ENCODE measurements around the gene TRABD2B.
"Not testable (repeated sequence)": the region's sequence is repeated elsewhere in the genome, so short reads cannot be mapped to it uniquely, and the experiment has no call there.

Gene TRABD2B

GRCh38 chr1:47963568-47964358 is 33.4 kb downstream of the TRABD2B start:
- no peak for DNase-seq

DNA sequence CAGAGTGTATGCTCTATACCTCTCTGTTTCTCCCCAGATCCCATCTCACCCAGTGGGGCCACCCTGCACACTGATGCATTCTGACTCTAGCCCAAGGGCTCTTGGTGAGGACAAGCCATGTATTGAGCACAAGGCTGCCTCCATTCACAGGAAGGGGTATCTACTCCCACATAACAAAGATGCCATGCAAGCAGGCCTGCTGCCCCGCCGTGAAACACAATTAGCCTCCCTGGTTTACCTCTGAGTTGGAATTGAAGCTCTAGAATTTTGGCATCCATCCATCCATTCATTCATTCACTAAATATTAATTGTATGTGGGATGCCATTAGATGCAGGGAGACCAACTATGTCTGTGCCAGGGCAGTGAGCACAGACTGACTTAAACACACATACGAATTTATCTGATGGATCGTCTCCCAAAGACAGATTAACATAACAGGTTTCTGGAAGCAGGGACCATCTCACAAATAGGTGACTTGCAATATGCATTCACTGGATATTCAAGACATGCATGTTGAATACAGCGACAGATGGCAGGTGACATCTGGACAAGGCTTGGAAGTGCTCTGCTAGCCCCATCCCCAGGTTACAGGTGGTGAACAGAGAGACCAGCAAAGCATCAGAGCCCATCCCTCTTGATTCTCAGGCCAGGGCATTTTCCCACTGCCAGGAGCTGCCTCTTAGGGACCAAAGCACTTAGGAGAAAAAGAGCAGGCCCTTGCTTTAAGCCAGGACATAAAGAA is 34.3 kb downstream of the TRABD2B start:
- DNase-seq = no peak

GRCh38 chr1:47961835-47962234 is 35.4 kb downstream of the TRABD2B start:
- DNase-seq = not testable (repeated sequence)

DNA sequence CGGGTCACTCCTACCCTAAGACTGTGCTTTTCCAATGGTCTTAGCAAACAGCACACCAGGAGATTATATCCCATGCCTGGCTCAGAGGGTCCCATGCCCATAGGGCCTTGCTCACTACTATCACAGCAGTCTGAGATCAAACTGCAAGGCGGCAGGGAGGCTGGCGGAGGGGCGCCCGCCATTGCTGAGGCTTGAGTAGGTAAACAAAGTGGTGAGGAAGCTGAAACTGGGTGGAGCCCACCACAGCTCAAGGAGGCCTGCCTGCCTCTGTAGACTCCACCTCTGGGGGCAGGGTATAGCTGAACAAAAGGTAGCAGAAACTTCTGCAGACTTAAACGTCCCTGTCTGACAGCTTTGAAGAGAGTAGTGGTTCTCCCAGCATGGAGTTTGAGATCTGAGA is 40.7 kb downstream of the TRABD2B start:
- not testable (repeated sequence) for DNase-seq

DNA sequence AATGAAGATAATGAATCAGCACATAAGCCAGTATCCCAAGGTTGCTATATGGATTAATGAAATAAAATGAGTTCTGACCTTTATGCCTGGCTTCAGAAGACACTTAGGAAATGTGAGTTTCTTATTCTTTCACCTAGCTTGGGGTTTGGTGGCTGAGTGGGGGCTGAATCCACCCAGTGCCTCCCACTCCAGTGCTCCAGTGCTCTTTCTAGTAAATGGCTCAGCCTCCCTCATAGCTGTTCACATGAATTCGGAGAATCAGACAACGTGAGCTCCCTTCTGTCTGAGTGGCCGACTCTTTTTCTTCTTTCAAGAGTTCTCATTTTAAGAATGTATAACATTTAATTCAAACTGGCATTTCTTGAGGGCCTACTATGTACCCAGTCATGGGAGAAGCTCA is 43.5 kb downstream of the TRABD2B start:
- DNase-seq = no peak

DNA sequence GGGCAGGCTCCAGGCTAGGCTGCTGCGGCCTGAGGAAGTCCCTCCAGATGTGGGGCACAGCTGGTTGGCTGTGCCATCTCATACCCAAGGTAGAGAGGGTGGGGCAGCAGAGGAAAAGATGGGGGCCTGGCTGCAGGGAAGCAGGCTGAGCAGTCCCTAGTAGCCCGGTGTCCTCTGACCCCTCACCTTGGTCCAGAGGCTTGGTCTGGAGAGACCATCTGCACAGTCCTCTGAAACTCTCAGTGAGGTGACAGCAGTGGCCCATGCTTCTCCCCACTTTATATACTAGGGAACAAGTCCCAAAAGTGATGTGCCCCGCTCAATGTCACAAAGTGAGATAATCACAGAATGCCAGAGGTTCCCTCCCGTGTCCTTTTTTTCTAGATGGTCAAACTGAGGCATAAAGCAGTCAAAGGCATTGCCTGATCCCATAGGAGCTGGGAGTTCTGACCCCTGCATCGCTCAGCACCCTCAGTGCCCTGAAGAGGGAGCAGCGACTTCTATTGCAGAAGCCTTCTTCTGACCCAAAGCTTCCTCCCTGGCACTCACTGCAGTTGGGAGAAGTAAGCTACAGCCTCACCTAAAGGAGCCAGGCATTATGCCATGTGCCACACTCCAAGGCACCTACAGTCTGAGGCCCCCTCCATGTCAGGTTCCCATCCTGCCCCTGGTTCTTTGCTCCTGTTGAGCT is 45.5 kb downstream of the TRABD2B start:
- no peak for DNase-seq

GRCh38 chr1:47951026-47951425 is 46.2 kb downstream of the TRABD2B start:
- DNase-seq = no peak

- DNase-seq = no peak
These were observed 46.7 kb downstream of the TRABD2B start for GRCh38 chr1:47950471-47950870.

- DNase-seq = no peak
These were observed 49.1 kb downstream of the TRABD2B start for GRCh38 chr1:47948126-47948525.

- DNase-seq = no peak
These were observed 49.7 kb downstream of the TRABD2B start for GRCh38 chr1:47947531-47947930.

- DNase-seq = no peak
These were observed 52.6 kb downstream of the TRABD2B start for GRCh38 chr1:47944561-47944960.

- no peak for DNase-seq
These were observed 55.0 kb downstream of the TRABD2B start for GRCh38 chr1:47942240-47942629.

GRCh38 chr1:47941609-47942239 is 55.5 kb downstream of the TRABD2B start:
- no peak for DNase-seq

DNA sequence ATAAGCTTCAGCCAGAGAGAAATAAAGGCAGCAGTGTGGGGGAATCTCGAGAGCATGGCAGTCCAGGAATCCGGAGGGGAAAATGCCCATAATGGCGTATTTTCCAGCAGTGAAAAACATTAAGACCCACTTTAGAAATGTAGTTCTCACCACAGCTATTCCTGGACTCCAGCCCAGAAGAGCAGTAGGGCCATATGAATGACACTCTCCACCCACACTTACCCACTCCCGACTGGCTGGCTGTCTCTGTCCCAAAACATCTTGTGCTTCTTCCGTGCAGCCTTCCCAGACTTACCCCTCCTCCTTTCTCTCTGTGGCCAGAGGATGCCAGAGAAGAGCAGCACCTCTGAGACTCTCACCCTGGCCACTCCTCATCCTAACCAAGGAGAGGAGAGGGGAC is 56.4 kb downstream of the TRABD2B start:
- no peak for DNase-seq

DNA sequence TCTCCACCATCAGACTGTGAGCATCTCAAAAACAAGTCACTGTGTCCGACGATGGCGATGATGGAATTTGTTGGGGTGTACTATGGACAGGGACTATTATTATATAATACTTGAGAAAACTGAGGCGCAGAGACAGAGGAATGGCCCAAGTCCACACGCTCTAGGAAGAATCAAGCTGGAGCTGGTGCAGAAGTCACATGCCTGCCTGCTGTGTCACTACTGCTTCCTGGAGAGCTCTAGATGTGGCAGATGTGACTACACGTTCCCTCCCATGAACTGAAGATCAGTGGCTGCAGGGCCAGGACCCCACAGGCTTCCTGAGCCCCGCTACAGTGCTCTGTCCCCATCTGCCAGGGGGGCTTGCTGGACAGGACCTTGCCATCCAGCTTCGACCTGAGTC is 56.9 kb downstream of the TRABD2B start:
- DNase-seq = no peak

GRCh38 chr1:47938520-47938919 is 58.7 kb downstream of the TRABD2B start:
- DNase-seq = no peak

- DNase-seq = no peak
These were observed 59.5 kb downstream of the TRABD2B start for GRCh38 chr1:47937586-47938254.

- DNase-seq = no peak
These were observed 60.2 kb downstream of the TRABD2B start for GRCh38 chr1:47936916-47937551.

DNA sequence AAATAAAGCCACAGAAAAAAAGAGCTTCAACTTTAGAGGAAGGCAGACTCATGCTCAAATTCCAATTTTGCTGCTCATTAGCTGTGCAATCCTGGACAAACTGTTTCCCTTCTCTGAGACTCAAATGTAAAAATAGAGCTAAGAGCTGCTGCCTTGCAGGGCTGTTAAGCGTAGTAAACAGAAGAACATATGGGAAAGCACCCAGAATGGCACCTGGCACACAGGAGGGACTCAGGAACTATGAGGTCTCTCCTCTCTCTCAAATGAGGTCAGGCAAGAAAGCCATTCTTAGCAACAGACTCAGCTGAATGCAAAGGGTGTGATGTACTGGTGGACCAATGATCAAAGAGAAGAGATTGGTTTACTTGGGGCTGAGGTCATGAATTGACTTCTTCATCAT is 61.3 kb downstream of the TRABD2B start:
- DNase-seq = no peak

GRCh38 chr1:47935163-47935562 is 62.0 kb downstream of the TRABD2B start:
- no peak for DNase-seq

DNA sequence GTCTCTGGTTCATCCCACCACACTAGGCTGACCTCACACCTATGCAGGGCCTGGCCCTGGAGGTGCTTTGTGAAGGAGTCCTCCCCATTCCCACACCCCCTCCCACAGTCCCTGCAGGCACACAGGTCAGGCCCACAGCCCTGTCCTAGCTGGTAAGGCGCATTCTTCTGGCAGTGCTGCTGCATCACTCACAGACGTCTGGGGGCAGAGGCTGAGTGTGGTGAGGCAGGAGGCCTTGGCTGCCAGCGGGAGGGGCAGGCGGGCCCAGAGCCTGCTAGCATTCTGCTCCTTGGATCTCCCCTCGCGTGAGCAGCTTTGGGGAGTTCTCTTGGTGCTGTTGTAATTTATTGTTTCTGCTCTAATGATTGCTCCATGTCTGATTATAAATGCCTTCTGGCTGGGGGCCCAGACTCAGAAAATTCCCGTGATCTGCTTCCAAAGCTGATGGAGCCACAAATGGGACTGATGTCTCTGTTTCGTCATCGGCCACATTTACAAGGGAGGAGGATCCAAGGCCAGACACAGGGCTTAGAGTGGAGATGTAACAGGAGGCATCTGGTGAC is 62.9 kb downstream of the TRABD2B start:
- DNase-seq = no peak

DNA sequence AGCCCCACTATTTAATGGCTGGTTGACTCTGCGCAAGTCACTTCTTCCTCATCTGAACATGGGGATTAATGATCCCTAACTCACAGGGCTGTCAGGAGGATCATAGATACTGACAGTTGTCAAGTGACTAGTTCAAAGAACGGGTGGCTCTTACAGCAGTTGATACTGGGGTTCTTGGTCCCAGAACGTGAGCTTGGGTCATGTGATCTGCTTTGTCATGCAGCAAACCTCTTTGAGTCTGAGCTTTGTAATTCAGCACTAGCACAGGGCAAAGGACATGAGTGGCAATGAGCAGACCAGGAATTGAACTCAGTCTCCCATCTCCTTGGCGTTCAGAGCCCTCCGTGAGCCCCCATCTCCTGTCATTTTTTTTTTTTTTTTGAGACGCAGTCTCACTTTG is 64.4 kb downstream of the TRABD2B start:
- DNase-seq = no peak
